DOHH2 (cell line): ENCODE measurements around the gene MAP3K15.

Experiments
- H3F3A ChIP-seq: fragments of 200-600 bp; sonication (generic), shearing (Covaris generic); 2 replicates; pipeline ENCODE4 v1.6.0; 2016; ENCODE audit warnings: antibody characterized with exemption, mild to moderate bottlenecking; ENCODE audit not compliant: control insufficient read depth, insufficient read depth
- H3K27ac ChIP-seq: fragments of 200-600 bp; sonication (generic); 2 replicates; pipeline ENCODE4 v1.5.1; 2014; ENCODE audit warnings: low read depth, mild to moderate bottlenecking, low read length, moderate library complexity
- H3K27me3 ChIP-seq: fragments of 200-600 bp; sonication (generic); 2 replicates; pipeline ENCODE4 v1.6.1; 2014; ENCODE audit warnings: mild to moderate bottlenecking, low read length, mixed read lengths; ENCODE audit not compliant: control insufficient read depth
- H3K36me3 ChIP-seq: fragments of 200-600 bp; sonication (generic); 2 replicates; pipeline ENCODE4 v1.6.1; 2014; ENCODE audit warnings: mild to moderate bottlenecking, low read length, moderate library complexity, mixed read lengths; ENCODE audit not compliant: control insufficient read depth
- H3K4me1 ChIP-seq: fragments of 200-600 bp; sonication (generic); 2 replicates; pipeline ENCODE4 v1.6.1; 2014; ENCODE audit warnings: mild to moderate bottlenecking, low read length, mixed read lengths; ENCODE audit not compliant: control insufficient read depth
- H3K4me2 ChIP-seq: fragments of 200-600 bp; sonication (generic); 2 replicates; pipeline ENCODE4 v1.6.0; 2014; ENCODE audit warnings: mild to moderate bottlenecking, low read length, moderate library complexity
- H3K4me3 ChIP-seq: fragments of 200-600 bp; sonication (generic); 2 replicates; pipeline ENCODE4 v1.5.1; 2014; ENCODE audit warnings: mild to moderate bottlenecking, low read length, mixed read lengths
- H3K79me2 ChIP-seq: fragments of 200-600 bp; sonication (generic); 2 replicates; pipeline ENCODE4 v1.6.1; 2014; ENCODE audit warnings: mild to moderate bottlenecking, low read length, mixed read lengths; ENCODE audit not compliant: control insufficient read depth
- H3K9me2 ChIP-seq: fragments of 200-600 bp; sonication (generic); replicated peaks from 2 replicates; pipeline ENCODE4 v1.6.1; 2014; ENCODE audit warnings: mild to moderate bottlenecking, low read length, mixed read lengths; ENCODE audit not compliant: control insufficient read depth
- H3K9me3 ChIP-seq: fragments of 200-600 bp; sonication (generic); 2 replicates; pipeline ENCODE4 v1.6.1; 2014; ENCODE audit warnings: antibody characterized with exemption, low read length, mixed read lengths; ENCODE audit not compliant: control insufficient read depth, insufficient read depth
- H4K20me1 ChIP-seq: fragments of 200-600 bp; sonication (generic); 2 replicates; pipeline ENCODE4 v1.6.0; 2014; ENCODE audit warnings: low read depth, mild to moderate bottlenecking, antibody characterized with exemption, low read length, moderate library complexity; ENCODE audit not compliant: control insufficient read depth, insufficient read depth
- CTCF ChIP-seq: fragments of 200-600 bp; sonication (generic); IDR thresholded peaks from one replicate; pipeline ENCODE4 v1.5.1; 2014; ENCODE audit warnings: antibody characterized with exemption, mild to moderate bottlenecking, low read depth, low read length; ENCODE audit not compliant: poor library complexity, severe bottlenecking
- EZH2phosphoT487 ChIP-seq: fragments of 200-600 bp; sonication (generic); IDR thresholded peaks from 2 replicates; pipeline ENCODE4 v1.6.1; 2017; ENCODE audit warnings: borderline replicate concordance, mild to moderate bottlenecking, antibody characterized with exemption, low read length, moderate library complexity, mixed read lengths

MAP3K15 gene

GRCh38 chrX:19541931-19542330 lies 26.6 kb upstream of the MAP3K15 start:
- Histone ChIP-seq H3F3A (no peaks in the 10 kb centered on the region), H3K27me3 (no peaks in the 10 kb centered on the region), H3K4me2 (no peak overlapping the region), H4K20me1 (no peaks in the 10 kb centered on the region), H3K79me2 (no peaks in the 10 kb centered on the region), H3K9me3 (no peaks in the 10 kb centered on the region), H3K9me2 (no peaks in the 10 kb centered on the region), H3K4me3 (no peak overlapping the region), H3K36me3 (peaks cover 6% of the 10 kb centered on the region; the same call in 1 of the 2 replicates), H3K4me1 (no peaks in the 10 kb centered on the region), H3K27ac (no peak overlapping the region)
- TF ChIP-seq CTCF (no peak), EZH2phosphoT487 (no peak)

- Histone ChIP-seq H3K4me1 (no peaks in the 10 kb centered on the region), H3K79me2 (no peaks in the 10 kb centered on the region), H4K20me1 (no peaks in the 10 kb centered on the region), H3K9me3 (no peaks in the 10 kb centered on the region), H3F3A (no peaks in the 10 kb centered on the region), H3K27me3 (no peaks in the 10 kb centered on the region), H3K4me3 (no peak overlapping the region), H3K4me2 (no peak overlapping the region), H3K36me3 (peaks cover 6% of the 10 kb centered on the region; the same call in 1 of the 2 replicates), H3K9me2 (no peaks in the 10 kb centered on the region), H3K27ac (no peak overlapping the region)
- TF ChIP-seq EZH2phosphoT487 = no peak
- no peak for TF ChIP-seq CTCF
Measured at GRCh38 chrX:19541196-19541595, 25.9 kb upstream of the MAP3K15 start.

DNA sequence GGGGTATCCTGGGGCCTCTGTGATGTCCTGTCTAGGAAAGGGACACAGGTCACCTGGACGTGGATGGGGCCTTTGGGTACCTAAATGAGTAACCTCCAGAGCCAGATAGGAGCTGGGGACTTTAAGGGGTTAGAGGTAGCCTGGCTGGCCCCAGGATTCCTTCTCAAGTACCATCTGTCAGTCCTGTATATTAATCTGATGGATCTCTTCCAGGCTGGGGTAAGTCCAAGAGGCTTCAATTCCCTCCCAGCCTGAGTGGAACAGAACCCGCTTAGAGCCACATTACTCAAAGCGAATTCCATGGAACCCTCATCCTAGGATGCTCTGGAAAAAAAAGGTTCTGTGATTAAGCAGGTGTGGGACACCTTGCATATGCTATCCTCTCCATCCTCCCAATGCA lies 24.8 kb upstream of the MAP3K15 start:
- Histone ChIP-seq H3K36me3 (0 out of 2 replicates have a peak, but pooled peaks cover 2% of the 10 kb centered on the region), H3K4me2 (no peak overlapping the region)

More for the DNA sequence above, 24.8 kb upstream of the MAP3K15 start:
- Histone ChIP-seq H3K9me2 (no peaks in the 10 kb centered on the region), H3K27me3 (no peaks in the 10 kb centered on the region), H3K4me3 (no peak overlapping the region), H3K79me2 (no peaks in the 10 kb centered on the region), H3K9me3 (no peaks in the 10 kb centered on the region), H3K4me1 (no peaks in the 10 kb centered on the region), H3K27ac (no peak overlapping the region), H3F3A (no peaks in the 10 kb centered on the region), H4K20me1 (no peaks in the 10 kb centered on the region)
- TF ChIP-seq EZH2phosphoT487 (no peak), CTCF (no peak)
